Fibroblast of the conjunctiva (primary cell): ENCODE results near the gene CBLN1.
"Not testable (repeated sequence)": the region's sequence is repeated elsewhere in the genome, so short reads cannot be mapped to it uniquely, and the experiment has no call there.

Experiments used
- DNase-seq: peaks from one replicate; pipeline ENCODE4 v3.0.0-alpha.2; 2010; ENCODE audit warnings: low read depth

Gene CBLN1

GRCh38 chr16:49277766-49278566 is 3.7 kb downstream of the CBLN1 start:
- DNase-seq = no peak

GRCh38 chr16:49277386-49277742 is 4.3 kb downstream of the CBLN1 start:
- DNase-seq = no peak

DNA sequence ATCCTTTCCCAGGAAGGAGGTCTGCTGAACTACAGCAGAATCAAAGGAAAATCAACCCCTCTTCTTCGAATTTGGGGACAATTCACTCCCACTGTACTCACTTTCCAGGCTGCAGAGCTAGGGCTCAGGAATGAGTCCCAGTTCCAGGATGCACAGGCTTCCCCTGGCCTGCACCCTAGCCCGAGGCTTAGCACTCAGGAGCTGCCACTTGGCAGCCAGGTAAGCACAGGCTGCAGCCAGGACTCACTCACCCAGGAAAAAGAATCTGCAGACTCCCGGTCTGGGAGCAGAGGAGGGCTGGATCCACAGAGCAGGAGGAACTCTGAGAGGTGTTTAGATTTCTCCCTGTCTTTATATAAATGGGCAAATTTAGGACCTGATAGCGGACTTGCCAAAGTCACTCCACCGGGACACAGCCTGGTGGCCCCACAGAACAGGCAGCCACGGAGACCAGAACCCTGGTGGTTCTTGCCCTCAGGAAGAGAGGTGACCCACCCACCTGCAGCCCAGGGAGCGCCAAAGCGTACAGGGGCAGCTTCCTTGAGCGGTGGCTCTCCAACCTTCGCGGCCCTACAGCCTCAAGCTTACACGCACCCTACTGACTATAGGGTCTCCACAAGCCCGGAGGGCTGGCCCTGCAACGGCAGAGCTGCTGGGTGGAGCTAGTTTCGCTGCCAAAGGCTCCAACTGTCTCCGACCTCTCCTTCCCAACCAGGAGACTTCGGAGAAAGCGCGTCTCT is 4.8 kb downstream of the CBLN1 start:
- no peak for DNase-seq

GRCh38 chr16:49275870-49276269 is 5.8 kb downstream of the CBLN1 start:
- no peak for DNase-seq

DNA sequence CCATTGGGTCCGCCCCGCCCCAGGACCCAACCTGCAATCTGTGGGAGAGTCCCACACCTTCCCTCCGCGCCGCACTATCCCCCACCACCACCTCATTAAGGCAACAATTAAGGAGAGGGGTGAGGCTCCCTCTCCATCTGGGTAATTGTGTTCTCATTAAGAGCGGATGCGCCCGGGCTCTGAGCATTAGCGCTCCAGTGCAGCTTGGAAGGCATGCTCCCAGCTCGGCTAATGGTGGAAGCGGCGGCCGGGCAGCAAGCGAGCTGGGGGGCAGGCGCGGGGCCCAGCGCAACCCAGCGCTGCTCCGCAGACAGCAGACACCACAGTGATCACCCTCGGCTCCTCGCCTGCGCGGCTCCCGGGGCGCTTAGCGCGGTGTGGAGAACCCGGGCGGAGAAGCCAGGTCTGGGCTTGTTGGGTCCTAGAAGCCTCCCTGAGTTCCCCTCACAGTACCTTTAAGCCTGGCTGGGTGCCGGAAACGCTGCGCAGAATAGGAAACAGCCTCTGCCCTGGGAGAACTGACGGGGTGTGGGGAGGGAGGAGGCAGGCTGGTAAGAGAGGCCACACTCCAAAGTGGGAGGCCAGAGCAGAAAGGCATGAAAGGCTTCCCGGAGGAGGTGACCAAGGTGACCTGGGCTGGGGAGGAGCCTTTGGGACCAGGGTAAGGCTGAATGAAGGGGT is 6.4 kb downstream of the CBLN1 start:
- no peak for DNase-seq

DNA sequence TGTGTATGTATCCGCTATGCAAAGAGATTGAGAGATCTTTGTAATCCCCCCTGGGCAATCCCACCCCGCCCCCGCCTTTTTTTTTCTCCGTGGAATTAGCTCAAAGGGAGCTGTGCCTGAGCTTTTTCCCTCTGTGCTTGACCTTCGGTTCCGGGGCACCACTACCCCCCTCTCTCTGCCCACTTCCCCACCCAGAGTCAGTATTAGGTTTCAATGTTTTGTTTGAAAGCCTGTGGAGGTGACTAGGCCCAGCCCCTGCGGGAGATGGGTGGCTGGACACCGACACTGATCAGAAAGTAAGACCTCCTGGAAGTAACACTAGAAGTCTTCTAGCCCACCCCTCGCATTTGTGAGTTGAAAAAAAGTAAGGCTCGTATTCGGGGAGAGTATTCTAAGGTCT is 7.0 kb downstream of the CBLN1 start:
- no peak for DNase-seq

DNA sequence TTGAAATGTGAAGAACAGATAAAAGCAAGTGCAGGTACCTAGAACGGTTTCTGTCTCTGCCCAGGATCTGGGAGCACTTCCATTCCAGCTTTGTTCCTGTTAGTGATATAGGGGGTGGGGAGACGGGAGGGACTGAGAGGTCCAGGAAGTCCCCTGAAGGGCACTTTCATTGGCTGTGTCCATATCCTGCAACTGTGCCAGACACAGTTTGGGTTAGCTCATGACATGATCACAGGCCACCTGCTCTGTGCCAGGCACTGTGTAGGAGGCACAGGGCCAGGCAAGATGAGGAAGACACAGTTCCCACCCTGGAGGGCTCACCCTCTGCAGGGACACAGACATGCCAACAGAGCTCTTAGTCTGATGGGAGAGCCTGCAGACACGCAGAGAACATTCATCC is 7.9 kb downstream of the CBLN1 start:
- no peak for DNase-seq

DNA sequence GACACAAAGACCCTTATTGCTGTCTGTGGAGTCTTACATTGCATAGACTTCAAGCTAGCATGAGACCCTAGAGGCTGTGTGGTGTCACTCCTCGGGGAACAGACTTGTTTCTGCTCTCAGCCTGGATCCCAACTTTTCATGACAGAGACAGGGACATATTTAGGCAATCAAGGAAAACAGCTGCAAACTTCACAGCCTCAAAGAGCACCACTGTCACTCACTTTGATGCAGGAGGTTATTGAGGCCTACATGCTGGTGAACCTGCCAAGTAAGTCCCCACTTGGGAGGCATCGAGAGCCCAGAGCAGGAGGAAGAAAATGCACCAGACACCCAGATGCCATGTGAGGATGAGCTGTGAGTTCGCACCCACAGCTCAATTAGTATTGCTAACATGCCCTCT is 10.3 kb downstream of the CBLN1 start:
- no peak for DNase-seq

GRCh38 chr16:49269201-49269600 is 12.4 kb downstream of the CBLN1 start:
- DNase-seq = no peak

- no peak for DNase-seq
Observed at GRCh38 chr16:49268667-49269066, 13.0 kb downstream of the CBLN1 start.

- DNase-seq = no peak
Observed at GRCh38 chr16:49262501-49262900, 19.1 kb downstream of the CBLN1 start.

- no peak for DNase-seq
Observed at GRCh38 chr16:49261930-49262329, 19.7 kb downstream of the CBLN1 start.

DNA sequence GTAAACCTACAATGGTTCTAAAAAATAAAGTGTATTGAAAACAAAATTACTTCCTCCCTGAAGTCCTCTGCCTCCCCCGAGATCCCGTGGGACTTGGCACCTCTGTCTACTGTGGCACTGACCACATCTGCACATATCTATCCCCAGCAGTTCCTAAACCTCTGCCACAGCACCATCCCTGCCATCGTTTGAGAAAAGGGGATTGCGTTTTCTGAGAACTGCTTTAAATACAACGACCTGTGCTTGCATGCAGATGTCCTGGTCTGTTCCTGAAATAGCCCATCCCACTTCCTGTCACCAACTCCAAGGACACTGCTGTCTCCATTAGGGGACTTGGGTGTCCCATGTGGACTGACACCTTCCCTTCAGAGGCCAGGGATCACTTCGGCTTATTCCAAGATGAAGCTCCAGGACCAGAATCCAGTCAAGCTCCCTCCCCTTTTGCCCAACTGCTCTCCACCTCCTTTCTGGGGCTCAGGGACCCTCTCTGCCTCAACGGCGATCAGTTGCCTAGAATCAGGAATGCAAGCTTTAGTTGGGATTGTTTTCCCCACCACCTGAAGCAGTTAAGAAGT is 20.6 kb downstream of the CBLN1 start:
- no peak for DNase-seq

GRCh38 chr16:49260253-49260652 is 21.4 kb downstream of the CBLN1 start:
- DNase-seq = no peak

DNA sequence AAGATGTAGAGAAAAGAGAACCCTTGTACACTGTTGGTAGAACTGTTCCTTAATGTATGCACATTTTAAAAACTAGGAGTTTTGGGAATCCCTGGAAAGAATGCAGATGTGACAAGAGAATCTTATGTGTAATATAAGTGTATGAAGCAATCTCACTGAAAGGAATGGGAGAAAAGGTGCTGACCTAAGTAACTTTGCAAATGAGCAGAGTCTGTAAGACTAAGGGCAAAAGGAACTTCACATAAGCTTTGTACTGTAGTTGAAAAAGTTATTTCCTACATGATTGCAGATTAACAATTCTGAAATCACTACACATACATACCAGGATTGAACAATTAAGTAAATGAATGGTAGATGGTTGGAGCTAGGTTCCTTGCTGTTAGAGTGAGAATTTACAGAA is 22.3 kb downstream of the CBLN1 start:
- no peak for DNase-seq

GRCh38 chr16:49250689-49251088 is 30.9 kb downstream of the CBLN1 start:
- DNase-seq = no peak

- no peak for DNase-seq
Observed at GRCh38 chr16:49248227-49248626, 33.4 kb downstream of the CBLN1 start.

DNA sequence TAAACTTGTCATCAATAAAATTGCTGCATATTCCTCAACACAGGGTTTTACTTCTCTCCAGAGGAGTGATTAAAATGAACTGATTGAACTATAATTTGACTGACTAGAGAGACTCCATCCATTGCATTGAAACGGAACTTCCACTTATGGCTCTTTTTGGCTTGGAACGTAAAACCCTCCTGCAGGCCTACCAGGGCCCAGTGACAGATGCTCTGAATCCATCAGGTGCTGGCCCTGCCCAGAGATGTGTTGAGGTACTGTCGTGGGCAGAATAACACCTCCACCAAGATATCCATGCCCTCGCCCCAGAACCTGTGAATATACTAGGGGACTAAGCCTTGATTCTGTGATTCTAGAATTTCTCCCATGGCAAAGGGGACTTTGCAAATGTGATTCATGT is 45.4 kb downstream of the CBLN1 start:
- no peak for DNase-seq

DNA sequence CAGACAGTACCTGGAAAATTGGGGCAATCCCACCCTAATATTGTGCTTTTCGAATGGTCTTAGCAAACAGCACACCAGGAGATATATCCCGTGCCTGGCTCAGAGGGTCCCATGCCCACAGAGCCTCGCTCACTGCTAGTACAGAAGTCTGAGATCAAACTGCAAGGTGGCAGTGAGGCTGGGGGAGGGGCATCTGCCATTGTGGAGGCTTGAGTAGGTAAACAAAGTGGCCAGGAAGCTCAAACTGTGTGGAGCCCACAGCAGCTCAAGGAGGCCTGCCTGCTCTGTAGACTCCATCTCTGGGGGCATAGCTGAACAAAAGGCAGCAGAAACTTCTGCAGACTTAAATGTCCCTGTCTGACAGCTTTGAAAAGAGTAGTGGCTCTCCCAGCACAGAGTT is 53.3 kb downstream of the CBLN1 start:
- DNase-seq = not testable (repeated sequence)
